Gastrocnemius medialis (tissue), 4 donors: Measurements from ENCODE around the gene SAP25.

Experiments
- POLR2A ChIP-seq, 2 donors: fragments of 450-650 bp; IDR thresholded peaks; one replicate each; pipeline ENCODE4 v1.6.1; 2017; ENCODE audit warnings: antibody characterized with exemption in 2 of 2, mild to moderate bottlenecking in 2 of 2, moderate library complexity in 2 of 2
- TF ChIP-seq, protein P1 (sequence below), 5 experiments: fragments of 450-650 bp in 3 of 5; fragments of 200-600 bp in 2 of 5; sonication (generic) in 2 of 5; IDR thresholded peaks in 4 of 5; conservative IDR thresholded peaks in 1 of 5; 1 replicate in 4 of 5; 2 replicates in 1 of 5; pipeline ENCODE4 v1.5.1; 2016 to 2019; ENCODE audit warnings: antibody characterized with exemption in 5 of 5, mild to moderate bottlenecking in 3 of 5, moderate library complexity in 3 of 5

DNA sequence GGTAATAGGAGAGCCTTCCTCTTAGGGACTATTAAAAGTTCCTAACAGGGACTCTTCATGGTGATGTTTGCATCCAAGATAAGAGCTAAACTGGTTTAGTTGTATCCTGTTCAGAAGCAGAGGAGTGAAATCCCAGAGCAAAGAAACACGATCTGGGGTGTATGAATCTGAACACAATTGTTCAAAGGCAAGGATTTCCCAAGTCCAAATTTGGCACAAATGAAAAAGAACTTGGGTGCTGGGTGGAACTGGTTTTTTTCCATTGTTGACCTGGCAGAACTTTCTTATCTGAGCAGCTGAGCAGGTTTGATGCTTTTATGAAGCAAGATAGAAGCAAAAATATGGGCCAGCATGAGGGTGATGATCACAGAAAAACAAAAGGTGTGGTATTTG, 28.7 kb downstream of the SAP25 start:
- TF ChIP-seq, protein P1, sequence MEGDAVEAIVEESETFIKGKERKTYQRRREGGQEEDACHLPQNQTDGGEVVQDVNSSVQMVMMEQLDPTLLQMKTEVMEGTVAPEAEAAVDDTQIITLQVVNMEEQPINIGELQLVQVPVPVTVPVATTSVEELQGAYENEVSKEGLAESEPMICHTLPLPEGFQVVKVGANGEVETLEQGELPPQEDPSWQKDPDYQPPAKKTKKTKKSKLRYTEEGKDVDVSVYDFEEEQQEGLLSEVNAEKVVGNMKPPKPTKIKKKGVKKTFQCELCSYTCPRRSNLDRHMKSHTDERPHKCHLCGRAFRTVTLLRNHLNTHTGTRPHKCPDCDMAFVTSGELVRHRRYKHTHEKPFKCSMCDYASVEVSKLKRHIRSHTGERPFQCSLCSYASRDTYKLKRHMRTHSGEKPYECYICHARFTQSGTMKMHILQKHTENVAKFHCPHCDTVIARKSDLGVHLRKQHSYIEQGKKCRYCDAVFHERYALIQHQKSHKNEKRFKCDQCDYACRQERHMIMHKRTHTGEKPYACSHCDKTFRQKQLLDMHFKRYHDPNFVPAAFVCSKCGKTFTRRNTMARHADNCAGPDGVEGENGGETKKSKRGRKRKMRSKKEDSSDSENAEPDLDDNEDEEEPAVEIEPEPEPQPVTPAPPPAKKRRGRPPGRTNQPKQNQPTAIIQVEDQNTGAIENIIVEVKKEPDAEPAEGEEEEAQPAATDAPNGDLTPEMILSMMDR (IDR thresholded peaks at IDR 0.05 in 4 of 5, conservative IDR thresholded peaks at IDR 0.05 in 1 of 5), result no peak
- peak in 1 of 2 donors; percentile 18 for TF ChIP-seq POLR2A (IDR thresholded peaks at IDR 0.05)
